GM12865 (cell line): ENCODE data around the gene PUS1.

Experiments used
- DNase-seq: peaks from one replicate; pipeline ENCODE4 v3.0.0; 2010; ENCODE audit warnings: low read depth
- H3K4me3 ChIP-seq: 2 replicates; pipeline ENCODE4 v1.5.1; 2011; ENCODE audit warnings: mild to moderate bottlenecking, low read depth, low read length, control low read depth
- CTCF ChIP-seq: IDR thresholded peaks from 2 replicates; pipeline ENCODE4 v1.5.1; 2011; ENCODE audit warnings: low read length, control low read depth, low read depth, inconsistent platforms; ENCODE audit not compliant: insufficient read depth; ENCODE audit errors: missing control alignments

The PUS1 gene

GRCh38 chr12:131986361-131986760 is 57.3 kb downstream of the PUS1 start:
- no peak for DNase-seq
- TF ChIP-seq CTCF = no peak
- H3K4me3 ChIP-seq = no peak overlapping the region

- DNase-seq = no peak
- TF ChIP-seq CTCF = no peak
- H3K4me3 ChIP-seq = no peak overlapping the region
These were observed 57.8 kb downstream of the PUS1 start for GRCh38 chr12:131986910-131987309.

- no peak for TF ChIP-seq CTCF
- DNase-seq = no peak
- H3K4me3 ChIP-seq = no peak overlapping the region
These were observed 58.5 kb downstream of the PUS1 start for GRCh38 chr12:131987552-131987951.

- TF ChIP-seq CTCF = no peak
- DNase-seq = no peak
- H3K4me3 ChIP-seq = no peak overlapping the region
These were observed 59.1 kb downstream of the PUS1 start for GRCh38 chr12:131988054-131988796.

- no peak for TF ChIP-seq CTCF
- DNase-seq = no peak
These were observed 59.9 kb downstream of the PUS1 start for GRCh38 chr12:131989021-131989420.

GRCh38 chr12:131990066-131990979 is 61.2 kb downstream of the PUS1 start:
- no peak for DNase-seq
- no peak for TF ChIP-seq CTCF
- no peak overlapping the region for H3K4me3 ChIP-seq

More at GRCh38 chr12:131989021-131989420, 59.9 kb downstream of the PUS1 start:
- H3K4me3 ChIP-seq = no peak overlapping the region
